BJ (cell line): ENCODE measurements around the gene SUMO4. TPM values are rescaled to one million over a fixed set of nuclear protein-coding genes. Genes with fewer than 3 reads are reported as not detected.
"Not testable (repeated sequence)": the region's sequence is repeated elsewhere in the genome, so short reads cannot be mapped to it uniquely, and the experiment has no call there.

Experiments used
- CTCF ChIA-PET: fragments of 350-600 bp; formaldehyde crosslinking; extraction: SDS; loops from one replicate; lab custom pipeline; 2021; ENCODE audit warnings: antibody characterized with exemption, inconsistent platforms; lab: Yijun Ruan, JAX
- POLR2A ChIA-PET: fragments of 300-600 bp; sonication (Branson Sonifier 250); formaldehyde crosslinking; extraction: SDS; loops from one replicate; lab custom pipeline; 2021; ENCODE audit warnings: antibody characterized with exemption; lab: Charles Lee
- DNase-seq: peaks from one replicate; pipeline ENCODE4 v3.0.0-alpha.2; 2011; ENCODE audit warnings: low read depth
- H3K27me3 ChIP-seq: 2 replicates; pipeline ENCODE4 v1.6.0; 2011; ENCODE audit warnings: low read length; ENCODE audit not compliant: control insufficient read depth, insufficient read depth
- H3K36me3 ChIP-seq: 2 replicates; pipeline ENCODE4 v1.5.1; 2011; ENCODE audit warnings: low read length; ENCODE audit not compliant: control insufficient read depth, insufficient read depth
- H3K4me3 ChIP-seq: 2 replicates; pipeline ENCODE4 v1.5.1; 2011; ENCODE audit warnings: low read depth, mild to moderate bottlenecking, control low read depth, low read length
- CTCF ChIP-seq: IDR thresholded peaks from 2 replicates; pipeline ENCODE4 v1.5.1; 2011; ENCODE audit warnings: low read depth, mild to moderate bottlenecking, control low read depth, inconsistent platforms, low read length, moderate library complexity; ENCODE audit not compliant: insufficient read depth
- polyA plus RNA-seq: library from polyadenylated mRNA; depleted of rRNA; stranded (reverse); fragments of >200 nt; gene quantifications from 2 replicates; pipeline ENCODE4 v1.2.3, GENCODE V29; 2011

The SUMO4 gene
- polyA plus RNA-seq, 1 experiment, result not detected

- ChIA-PET POLR2A (no interaction called here), CTCF (no interaction called here)
- Histone ChIP-seq H3K4me3 (no peak overlapping the region), H3K36me3 (no peaks in the 10 kb centered on the region), H3K27me3 (peaks cover 2% of the 10 kb centered on the region; the same call in 1 of the 2 replicates)
- no peak for TF ChIP-seq CTCF
- DNase-seq, result no peak
Measured at GRCh38 chr6:149439626-149440025, 39.6 kb downstream of the SUMO4 start.

DNA sequence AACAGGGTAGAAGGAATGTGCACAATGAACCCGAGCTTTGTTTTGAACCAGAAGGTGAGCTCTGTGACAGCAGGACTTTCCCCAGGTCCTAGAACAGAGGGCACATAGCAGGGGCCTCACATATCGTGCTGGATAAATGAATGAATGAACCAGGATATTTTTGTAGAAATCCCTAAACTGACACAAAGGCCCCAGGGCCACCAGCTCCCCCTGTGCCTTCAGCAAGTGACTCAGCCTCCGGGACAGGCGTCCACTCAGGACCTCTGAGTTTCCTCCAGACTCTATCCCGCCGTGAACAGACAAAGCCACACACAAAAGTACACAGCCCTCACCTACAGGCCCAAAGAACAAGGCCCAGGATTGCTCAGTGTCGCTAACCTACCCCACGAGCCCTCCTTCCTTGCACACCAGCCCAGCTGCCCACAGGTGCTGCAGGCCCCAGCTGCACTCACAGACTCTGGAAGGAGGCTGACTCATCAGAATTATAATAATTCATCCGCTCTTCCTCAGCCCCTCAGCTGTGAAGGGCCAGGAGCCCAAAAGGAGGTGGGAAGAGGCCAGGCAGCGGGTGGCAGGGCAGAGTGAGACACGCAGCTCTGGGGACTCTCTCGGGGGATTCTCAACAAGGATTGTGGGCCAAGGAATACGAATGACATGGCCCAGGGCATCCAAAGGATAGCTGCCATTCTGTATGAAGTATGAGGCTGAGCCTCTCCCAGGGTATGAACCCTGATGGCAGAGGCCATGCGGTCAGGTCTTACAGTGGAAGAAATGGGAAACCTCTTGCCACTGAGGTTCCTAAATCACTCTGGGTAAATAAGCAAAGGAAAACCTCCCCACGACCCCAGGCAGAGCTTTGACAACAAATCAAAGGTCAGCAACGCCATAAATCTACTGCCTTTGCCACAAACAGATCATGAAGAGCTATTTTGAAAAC lies 40.9 kb downstream of the SUMO4 start:
- TF ChIP-seq CTCF, result no peak
- no peak for DNase-seq

GRCh38 chr6:149441740-149442139 lies 41.7 kb downstream of the SUMO4 start:
- no peaks in the 10 kb centered on the region for H3K36me3 ChIP-seq
- H3K27me3 ChIP-seq, result no peaks in the 10 kb centered on the region
- no peak overlapping the region for H3K4me3 ChIP-seq
- ChIA-PET POLR2A (no interaction called here), CTCF (interaction anchor here (0.7 to 4.7 kb wide), 4 partner anchors 9 to 413 kb away, joined by 3 to 20 read pairs (median 6); no protein-coding TSS in a partner anchor)
- no peak for DNase-seq
- TF ChIP-seq CTCF, result no peak

More for the DNA sequence above, 40.9 kb downstream of the SUMO4 start:
- no peak overlapping the region for H3K4me3 ChIP-seq
- H3K36me3 ChIP-seq, result no peaks in the 10 kb centered on the region
- H3K27me3 ChIP-seq, result no peaks in the 10 kb centered on the region; the same call in 1 of the 2 replicates
- POLR2A ChIA-PET, result no interaction called here
- CTCF ChIA-PET, result interaction anchor here (0.7 to 4.7 kb wide), 4 partner anchors 9 to 412 kb away, joined by 3 to 20 read pairs (median 6); no protein-coding TSS in a partner anchor

GRCh38 chr6:149443411-149444181 lies 43.5 kb downstream of the SUMO4 start:
- CTCF ChIA-PET, result interaction anchor here (0.9 to 4.7 kb wide), 2 partner anchors 12 to 363 kb away, joined by 3 to 20 read pairs; no protein-coding TSS in a partner anchor
- POLR2A ChIA-PET, result no interaction called here
- Histone ChIP-seq H3K27me3 (no peaks in the 10 kb centered on the region), H3K36me3 (no peaks in the 10 kb centered on the region), H3K4me3 (no peak overlapping the region)
- no peak for DNase-seq
- TF ChIP-seq CTCF, result no peak

GRCh38 chr6:149444360-149445094 lies 44.5 kb downstream of the SUMO4 start:
- POLR2A ChIA-PET, DNase-seq, H3K36me3 ChIP-seq, H3K27me3 ChIP-seq, H3K4me3 ChIP-seq: not testable (repeated sequence)
- CTCF ChIA-PET, result interaction anchor here (4.7 kb wide), 1 partner anchor 13 kb away, joined by 20 read pairs; no protein-coding TSS in a partner anchor
